Measurements from ENCODE around the gene GOLM1.

Gene GOLM1

GRCh38 chr9:85984457-85984856 lies 114.9 kb downstream of the GOLM1 start:
- DNase-seq (ENCODE audit: low read depth in 2 of 2), result no peak

DNA sequence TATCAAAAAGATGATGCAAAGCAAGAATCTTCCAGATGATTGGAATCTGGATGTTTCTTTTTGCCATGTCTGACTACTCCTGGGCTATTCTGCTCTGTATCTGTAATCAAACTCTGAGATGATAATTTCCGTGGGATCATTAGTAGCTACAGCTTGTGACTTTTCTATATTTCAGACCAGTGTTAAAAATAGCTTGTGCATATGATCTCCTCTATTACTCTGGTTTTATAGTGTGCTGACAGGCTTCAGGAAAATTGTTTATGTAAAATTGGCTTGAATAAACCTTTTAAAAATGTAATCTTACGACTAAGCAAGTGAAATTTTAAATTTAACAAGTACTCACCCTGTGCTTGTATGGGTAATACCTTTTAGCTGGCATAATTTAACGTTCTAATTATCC lies 118.0 kb downstream of the GOLM1 start:
- DNase-seq (ENCODE audit: low read depth in 2 of 2), result no peak

DNA sequence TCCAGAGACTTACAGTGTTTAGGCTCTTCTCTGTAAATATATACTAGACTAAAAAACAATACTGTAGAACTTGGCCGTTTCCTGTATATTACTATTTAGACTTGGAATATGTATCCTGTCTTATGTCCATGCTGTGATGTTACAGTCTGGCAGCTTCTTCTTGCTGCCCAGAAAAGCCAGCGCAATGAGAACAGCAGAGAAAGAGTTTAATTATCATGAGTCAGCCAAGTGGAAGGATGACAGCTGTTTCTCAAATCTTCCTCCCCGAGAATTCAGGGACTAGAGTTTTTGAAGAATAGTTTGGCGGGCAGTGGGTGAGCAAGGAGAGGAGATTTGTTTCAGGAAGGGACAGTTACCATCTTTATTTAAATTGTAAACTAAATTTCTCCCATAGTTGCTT lies 120.9 kb downstream of the GOLM1 start:
- DNase-seq (ENCODE audit: low read depth in 2 of 2), result no peak

Measured in stimulated activated CD4-positive, alpha-beta T cell treated with anti-CD3 and anti-CD28 coated beads, Interleukin-1b, Interleukin-23, amount 100 ng/mL, for 4 hours (primary cell).